ENCODE data around the gene CLDN8.

CLDN8 gene

GRCh38 chr21:30206551-30207251, 9.2 kb downstream of the CLDN8 start:
- in situ Hi-C loops (cut with HindIII; ENCODE audit: low sequenced_read_pairs), result no loop called here

- in situ Hi-C loops (cut with HindIII; ENCODE audit: low sequenced_read_pairs), result no loop called here
These were observed 15.9 kb downstream of the CLDN8 start for GRCh38 chr21:30200000-30200399.

GRCh38 chr21:30194701-30195299, 21.1 kb downstream of the CLDN8 start:
- in situ Hi-C loops (cut with HindIII; ENCODE audit: low sequenced_read_pairs), result no loop called here

GRCh38 chr21:30193201-30193600, 22.7 kb downstream of the CLDN8 start:
- in situ Hi-C loops (cut with HindIII; ENCODE audit: low sequenced_read_pairs), result no loop called here

- in situ Hi-C loops (cut with HindIII; ENCODE audit: low sequenced_read_pairs), result no loop called here
These were observed 25.3 kb downstream of the CLDN8 start for GRCh38 chr21:30190554-30190953.

- in situ Hi-C loops (cut with HindIII; ENCODE audit: low sequenced_read_pairs), result no loop called here
These were observed 26.1 kb downstream of the CLDN8 start for GRCh38 chr21:30189773-30190172.

- in situ Hi-C loops (cut with HindIII; ENCODE audit: low sequenced_read_pairs), result no loop called here
These were observed 29.7 kb downstream of the CLDN8 start for GRCh38 chr21:30186242-30186641.

- in situ Hi-C loops (cut with HindIII; ENCODE audit: low sequenced_read_pairs), result no loop called here
These were observed 47.8 kb downstream of the CLDN8 start for GRCh38 chr21:30168086-30168485.

GRCh38 chr21:30166705-30167104, 49.2 kb downstream of the CLDN8 start, which contains the start of gene CLDN17:
TSS of gene CLDN17 (minus strand) at chr21:30166805. CDS start at chr21:30166617, 188 bp downstream.
- in situ Hi-C loops (cut with HindIII; ENCODE audit: low sequenced_read_pairs), result no loop called here

GRCh38 chr21:30166171-30166570, 49.7 kb downstream of the CLDN8 start:
- in situ Hi-C loops (cut with HindIII; ENCODE audit: low sequenced_read_pairs), result no loop called here

GRCh38 chr21:30164796-30165195, 51.1 kb downstream of the CLDN8 start:
- in situ Hi-C loops (cut with HindIII; ENCODE audit: low sequenced_read_pairs), result no loop called here

All from endothelial cell of hepatic sinusoid (primary cell).